ENCODE measurements around the gene PIGU.

Gene PIGU

DNA sequence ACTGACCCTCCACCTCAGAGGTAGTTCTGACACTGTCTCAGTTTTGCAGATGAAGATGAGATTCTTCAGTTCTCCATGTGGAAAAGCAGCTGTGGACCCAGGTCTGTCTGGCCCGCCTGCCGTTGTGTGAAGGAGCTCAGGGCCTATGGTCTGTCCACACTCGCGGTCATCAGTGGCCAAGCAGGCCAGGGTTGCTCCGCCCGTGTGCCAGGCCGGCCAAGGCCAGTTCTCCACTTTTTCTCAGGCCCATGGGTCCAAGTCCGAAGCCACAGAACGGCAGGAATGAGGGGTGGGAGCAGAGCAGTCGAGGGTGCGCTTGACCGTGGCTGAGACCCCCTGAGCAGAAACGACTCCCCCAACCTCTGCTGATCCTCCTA lies 127.0 kb downstream of the PIGU start:
- no peak for DNase-seq

GRCh38 chr20:34549291-34549928 lies 127.5 kb downstream of the PIGU start:
- no peak for DNase-seq

- no peak for DNase-seq
These were observed 128.9 kb downstream of the PIGU start for GRCh38 chr20:34547844-34548613.

DNA sequence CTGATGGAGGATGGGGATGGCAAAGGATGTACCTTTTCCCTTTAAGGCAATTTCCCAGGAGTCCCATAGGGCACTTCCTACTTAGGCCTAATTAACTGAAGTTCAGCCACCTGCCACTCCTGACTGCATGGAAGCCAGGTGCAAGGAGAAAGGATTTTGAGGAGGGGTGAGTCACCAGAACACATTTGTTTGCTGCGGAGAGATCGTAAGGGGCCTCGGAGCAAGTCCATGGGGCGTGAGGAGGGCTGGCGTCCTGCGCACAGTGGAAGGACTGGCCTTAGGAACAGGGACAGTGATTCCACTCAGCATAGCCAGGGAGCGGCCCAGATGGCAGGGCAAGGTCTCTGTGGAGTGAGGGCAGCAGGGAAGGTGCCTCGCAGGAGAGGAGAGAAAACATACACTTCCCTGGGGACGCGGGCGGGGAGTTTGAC lies 130.1 kb downstream of the PIGU start:
- DNase-seq, result peak; percentile 100

DNA sequence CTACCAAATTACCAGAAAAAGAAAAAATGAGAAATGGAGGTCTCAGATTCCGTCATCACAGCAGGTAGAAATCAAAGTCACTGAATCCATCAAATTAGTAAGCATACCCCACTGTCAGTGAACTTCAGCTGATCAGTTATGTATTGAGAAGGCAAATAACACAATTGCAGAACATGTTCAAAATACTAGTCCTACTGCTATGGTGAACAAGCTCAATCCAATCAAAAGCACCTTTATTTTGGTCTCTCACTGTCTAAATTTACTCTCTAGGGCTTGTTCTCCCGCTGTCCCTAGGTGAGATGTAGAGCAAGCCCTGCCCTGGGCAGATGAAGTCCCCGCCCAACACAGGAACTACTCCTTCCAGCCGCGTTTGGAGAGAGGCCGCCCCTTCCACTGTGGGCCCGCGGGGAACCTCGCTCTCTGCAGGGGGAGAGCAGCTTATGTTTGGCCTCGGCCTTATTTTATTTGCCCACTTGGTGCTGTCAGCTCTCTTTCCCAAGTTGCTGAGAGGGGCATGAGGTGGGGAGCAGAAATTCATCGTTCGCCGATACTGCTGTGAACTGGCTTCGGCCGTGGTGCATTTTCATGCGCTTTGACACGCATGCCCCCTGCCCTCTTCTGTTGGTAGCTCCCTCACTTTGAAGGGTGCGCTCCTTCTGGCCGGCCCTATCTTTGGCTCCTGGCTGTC lies 132.6 kb downstream of the PIGU start:
- peak; percentile 77 for DNase-seq

DNA sequence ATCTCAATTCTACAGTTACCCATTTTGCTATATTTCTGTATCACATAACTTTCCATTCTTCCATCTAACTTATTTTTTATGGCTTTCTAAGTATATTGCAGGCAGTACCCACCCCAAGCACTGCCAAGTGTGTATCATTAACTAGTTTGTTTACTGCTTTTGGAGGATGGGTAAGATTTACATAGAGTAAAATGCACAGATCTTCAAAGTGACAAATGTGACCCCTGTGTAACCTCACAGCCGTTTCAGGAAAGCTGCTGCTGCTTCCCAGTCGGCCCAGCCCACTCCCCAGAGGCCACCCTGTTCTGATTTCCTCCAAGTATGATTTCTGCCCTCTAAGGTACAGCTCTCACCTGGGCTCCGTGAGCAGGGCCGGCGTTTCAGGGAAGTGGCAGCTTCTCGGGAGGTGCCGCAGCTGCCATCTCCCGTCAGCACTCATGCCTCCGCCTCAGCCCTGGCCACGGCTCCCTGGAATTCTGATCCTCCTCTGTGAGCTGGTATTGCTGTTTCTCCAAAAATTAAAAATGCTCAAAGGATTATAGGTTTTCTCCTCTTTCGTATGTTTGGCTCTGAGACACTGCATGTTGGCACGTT lies 133.3 kb downstream of the PIGU start:
- peak; percentile 88 for DNase-seq

DNA sequence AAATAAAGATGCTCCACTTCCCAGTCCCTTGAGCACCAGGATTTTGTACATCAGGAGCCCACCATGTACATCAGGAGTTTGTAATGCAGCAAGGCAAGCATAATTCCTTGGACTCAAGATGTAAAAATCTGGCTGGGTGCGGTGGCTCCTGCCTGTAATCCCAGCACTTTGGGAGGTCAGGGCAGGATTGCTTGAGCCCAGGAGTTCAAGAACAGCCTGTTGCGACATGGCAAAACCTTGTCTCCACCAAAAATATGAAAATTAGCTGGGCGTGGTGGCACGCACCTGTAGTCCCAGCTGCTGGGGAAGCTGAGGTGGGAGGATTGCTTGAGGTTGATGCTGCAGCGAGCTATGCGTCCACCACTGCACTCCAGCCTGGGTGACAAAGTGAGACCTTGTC lies 134.5 kb downstream of the PIGU start:
- no peak for DNase-seq

DNA sequence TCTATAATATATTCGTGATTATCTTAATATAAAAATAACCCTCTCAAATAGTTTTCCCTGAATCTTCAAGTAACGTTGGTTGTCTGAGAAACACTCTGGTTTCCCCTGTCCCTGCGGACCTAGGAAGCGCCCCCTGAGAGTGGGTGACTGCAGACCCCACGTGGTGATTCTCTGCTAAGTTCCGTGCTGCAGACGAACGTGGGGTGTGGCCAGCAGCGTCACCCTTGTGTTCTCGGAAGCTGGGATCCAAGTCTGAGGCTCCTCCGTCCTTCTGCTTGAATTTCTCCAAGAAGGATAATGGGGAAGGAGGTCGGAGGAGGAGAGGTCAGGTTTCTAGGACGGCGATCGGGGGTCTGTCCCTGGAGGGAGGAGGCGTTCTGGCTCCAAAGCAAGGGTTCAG lies 135.0 kb downstream of the PIGU start:
- no peak for DNase-seq

DNA sequence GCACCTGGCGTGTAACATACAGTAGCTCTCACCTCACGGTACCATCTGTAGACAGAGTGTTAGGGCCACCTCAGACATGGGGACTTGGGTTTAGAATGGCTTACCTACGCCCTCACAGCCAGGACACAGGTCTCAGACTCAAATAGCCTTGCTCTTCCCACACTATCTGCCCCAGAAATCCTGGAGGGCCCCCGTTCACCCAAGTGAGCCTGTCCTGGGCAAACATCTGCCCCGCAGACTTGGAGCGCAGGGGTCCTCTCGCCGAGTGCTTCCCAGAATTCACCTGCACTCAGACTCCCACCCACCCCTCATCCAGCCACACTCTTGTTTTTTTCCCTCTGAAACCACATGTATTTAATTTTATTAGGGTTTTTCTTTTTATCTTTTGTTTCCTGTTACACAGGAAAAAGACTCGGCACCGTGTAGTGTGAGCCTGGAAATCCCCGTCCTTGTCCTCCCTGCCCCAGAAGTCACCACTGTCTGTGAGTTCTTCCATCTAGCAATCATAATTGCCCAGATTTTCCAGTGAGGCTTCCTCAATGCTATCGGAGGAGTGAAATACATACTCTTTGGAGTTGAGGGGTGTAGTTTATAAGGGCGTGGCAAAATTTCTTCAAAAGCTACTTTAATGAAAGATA lies 135.5 kb downstream of the PIGU start:
- DNase-seq, result no peak

GRCh38 chr20:34540596-34541263 lies 136.2 kb downstream of the PIGU start:
- no peak for DNase-seq

GRCh38 chr20:34539756-34540155 lies 137.1 kb downstream of the PIGU start:
- no peak for DNase-seq

DNA sequence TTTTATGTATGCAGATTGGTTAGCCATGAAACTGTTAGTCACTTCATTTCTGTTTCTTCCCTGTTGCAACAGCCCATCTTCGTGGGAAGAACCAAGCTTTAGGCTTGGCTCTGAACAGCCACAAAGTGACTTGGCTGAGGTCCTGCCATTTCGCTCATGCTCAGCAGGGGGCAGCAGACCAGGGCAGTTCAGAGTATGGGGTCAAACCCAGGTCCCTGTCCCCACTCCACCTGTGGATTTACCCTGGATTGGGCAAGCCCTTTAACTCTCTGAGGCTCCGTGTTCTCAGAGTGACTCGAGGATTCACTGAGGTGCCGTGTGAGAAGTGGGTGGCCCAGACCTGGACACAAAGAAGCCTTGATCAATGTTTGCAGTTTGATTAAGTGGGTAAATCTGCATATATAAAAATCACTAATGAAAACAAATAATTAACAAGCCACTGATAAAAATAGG lies 138.2 kb downstream of the PIGU start:
- DNase-seq, result peak; percentile 33

DNA sequence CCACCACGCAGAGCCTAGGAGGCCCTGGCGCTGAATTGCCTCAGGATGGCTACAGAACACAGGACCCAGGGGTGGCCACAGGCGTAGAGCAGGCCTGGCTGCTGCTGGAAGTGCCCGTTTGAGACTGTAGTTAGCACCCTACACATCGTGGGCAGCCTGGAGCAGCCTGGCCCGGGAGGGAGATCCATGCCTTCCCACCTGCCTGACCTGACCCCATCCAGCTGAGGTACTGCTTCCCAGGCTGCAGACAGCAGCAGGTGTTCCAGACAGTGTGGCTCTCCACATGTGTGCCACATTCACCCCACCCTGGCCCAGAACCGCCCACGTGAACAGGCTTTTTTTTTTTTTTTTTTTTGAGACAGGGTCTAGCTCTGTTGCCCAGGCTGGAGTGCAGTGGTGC lies 139.2 kb downstream of the PIGU start:
- DNase-seq, result no peak

DNA sequence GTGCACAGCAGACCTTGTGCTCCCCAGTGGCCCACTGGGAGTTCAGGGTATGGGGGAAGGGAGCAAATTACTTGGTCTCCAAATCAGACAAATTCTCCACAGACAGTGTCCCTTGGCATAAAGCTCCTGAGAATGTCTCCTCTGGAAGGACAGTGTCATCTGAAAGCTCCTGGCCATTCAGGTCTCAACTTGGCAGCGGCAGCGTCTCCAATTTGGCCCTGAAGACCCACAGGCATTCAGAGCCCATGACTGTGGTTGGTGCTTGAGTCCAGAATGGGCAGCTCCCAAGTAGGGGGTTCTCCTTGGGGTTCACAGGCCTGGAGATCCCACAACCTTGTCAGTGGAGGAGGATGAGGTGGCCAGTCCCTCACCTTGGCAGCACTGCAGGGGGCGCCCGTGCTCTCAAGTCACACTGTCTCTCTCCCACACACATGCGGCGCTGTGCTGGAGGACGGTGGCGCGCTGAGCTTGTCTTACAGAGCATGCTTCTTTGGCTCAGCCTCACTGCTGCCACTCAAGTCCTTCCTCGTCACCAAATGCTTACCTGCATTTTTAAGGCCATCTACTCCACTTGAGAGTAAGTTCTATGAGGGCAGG lies 140.0 kb downstream of the PIGU start:
- DNase-seq, result no peak

DNA sequence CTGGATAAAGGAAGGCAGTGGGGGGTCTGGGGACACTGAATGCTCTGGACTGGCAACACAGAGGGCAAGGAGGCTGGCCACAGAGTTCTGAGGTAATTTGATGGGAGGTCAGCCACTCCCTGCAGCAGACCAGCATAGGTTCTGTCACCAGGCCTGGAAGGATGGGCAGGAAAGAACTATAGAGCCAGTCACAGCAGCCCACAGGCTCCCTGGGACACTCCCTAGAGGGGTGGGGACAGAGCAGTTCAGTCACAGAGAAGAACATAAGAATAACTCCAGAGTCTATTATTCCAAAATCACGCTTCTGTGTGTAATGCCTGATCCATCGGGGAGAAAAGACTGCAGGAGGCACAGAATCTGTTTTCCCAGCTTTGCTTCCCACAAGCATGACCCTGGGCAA lies 141.0 kb downstream of the PIGU start:
- no peak for DNase-seq

DNA sequence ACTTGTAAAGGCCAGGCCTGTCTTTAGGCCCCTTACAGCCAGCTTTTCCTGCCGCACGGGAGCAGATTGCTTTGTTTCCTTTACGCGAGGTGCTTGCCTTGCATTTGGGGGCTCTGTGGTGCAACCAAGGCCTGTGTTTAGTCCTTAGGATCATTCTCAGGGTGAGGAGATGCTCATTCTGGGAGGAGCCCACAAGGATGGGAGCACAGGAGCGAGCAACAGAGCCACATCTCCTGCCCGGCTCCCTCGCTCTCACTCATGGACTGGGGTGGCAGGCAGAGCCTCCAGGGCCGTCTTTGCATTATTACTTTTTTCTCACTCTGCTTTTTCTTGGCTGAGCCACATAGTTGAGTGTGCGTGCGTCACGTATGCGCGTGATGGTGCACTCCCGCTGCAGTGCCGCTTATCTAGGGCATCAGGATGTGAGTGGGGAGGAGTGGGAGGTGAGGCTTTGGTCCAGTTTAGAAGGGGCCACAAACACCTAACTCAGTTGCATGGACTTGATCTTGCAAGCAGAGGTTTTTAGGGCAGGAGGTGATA lies 141.5 kb downstream of the PIGU start:
- DNase-seq, result no peak

- DNase-seq, result no peak
These were observed 142.3 kb downstream of the PIGU start for GRCh38 chr20:34534391-34535165.

GRCh38 chr20:34532756-34533155 lies 144.1 kb downstream of the PIGU start:
- DNase-seq, result no peak

DNA sequence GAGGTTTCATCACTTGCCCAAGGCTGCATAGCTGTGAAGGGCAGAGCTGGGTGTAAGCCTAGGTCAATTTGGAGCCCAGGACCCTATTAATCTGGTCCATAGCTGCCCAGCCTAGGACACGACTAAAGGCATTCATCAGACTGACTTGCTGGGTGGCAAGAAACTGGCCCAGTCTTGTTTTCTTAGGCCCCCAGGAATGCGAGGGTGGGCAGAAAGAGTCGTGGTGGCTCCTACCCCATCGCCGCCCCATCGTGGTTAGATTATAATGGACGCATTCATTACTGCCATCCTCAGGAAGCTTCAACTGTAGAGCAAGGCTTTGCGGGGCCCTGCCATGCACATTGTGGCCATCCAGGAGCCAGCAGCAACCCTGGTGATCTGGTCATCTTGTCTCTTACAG lies 144.6 kb downstream of the PIGU start:
- DNase-seq, result no peak

DNA sequence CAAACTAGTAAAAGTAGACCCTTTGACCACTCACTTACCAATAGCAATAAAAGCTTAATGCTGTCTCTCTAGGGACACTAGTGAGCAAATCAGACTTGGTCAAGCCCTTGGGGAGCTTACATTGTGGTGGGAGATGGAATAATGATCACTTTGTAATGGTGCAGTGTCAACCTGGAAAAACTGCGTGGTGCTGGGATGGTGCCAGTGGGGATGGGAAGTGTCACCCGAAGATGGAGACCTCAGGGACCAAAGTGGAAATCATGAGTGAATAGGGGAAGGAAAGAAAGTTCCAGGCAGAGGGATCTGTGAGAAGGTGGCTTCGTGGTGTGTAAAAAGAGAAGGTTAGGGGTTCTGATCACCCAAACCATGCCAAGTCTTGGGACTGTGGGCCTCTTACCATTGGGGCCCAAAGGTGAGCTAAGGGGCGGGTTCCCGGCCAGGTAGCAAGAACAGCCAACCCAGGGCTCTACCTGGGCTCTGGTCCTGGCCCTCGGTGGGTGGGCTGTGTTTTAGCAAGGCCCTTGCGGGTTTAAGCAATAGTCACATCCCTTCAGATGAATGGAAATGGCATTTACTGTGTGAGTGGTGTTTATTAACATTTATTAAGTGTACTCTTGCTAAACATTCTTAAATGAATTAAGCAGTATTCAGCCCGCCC lies 145.2 kb downstream of the PIGU start:
- no peak for DNase-seq

All from NCI-H2171 treated with DMSO at 0.1 percent for 48 hours (cell line).